Activated T-helper 2 cell treated with anti-CD3 and anti-CD28 coated beads, Interferon-gamma antibody, Interleukin-2, Interleukin-4, amounts not matched to agents 10 μg/mL and 5 μg/mL and 100 μg/mL, durations not matched to agents 14 hours and 24 hours and 36 hours (primary cell): ENCODE data around the gene RNU4-1. TPM values are rescaled to one million over a fixed set of nuclear protein-coding genes. Genes with fewer than 3 reads are reported as not detected.
"Not testable (repeated sequence)": the region's sequence is repeated elsewhere in the genome, so short reads cannot be mapped to it uniquely, and the experiment has no call there.

Experiments used
- DNase-seq: peaks from one replicate; pipeline ENCODE4 v3.0.0; 2021; ENCODE audit warnings: low spot score
- H3K27ac Mint-ChIP-seq: one replicate; pipeline ENCODE4 v1.8.0; 2021; ENCODE audit warnings: mixed read lengths
- H3K27me3 Mint-ChIP-seq: one replicate; pipeline ENCODE4 v1.8.0; 2021; ENCODE audit warnings: low read depth, mixed read lengths
- H3K36me3 Mint-ChIP-seq: one replicate; pipeline ENCODE4 v1.8.0; 2021; ENCODE audit warnings: low read depth, mixed read lengths
- H3K4me1 Mint-ChIP-seq: one replicate; pipeline ENCODE4 v1.8.0; 2021; ENCODE audit warnings: low read depth, mixed read lengths
- H3K4me3 Mint-ChIP-seq: one replicate; pipeline ENCODE4 v1.8.0; 2021; ENCODE audit warnings: low read depth, mild to moderate bottlenecking, moderate library complexity, mixed read lengths
- H3K9me3 Mint-ChIP-seq: one replicate; pipeline ENCODE4 v1.8.0; 2021; ENCODE audit warnings: mixed read lengths
- intact Hi-C: fragments of 100-400 bp; cut with micrococcal nuclease; formaldehyde crosslinking; loops from one replicate; pipeline ENCODE4 v1.15.1; 2023
- total RNA-seq: library from RNA; stranded (reverse); gene quantifications from 2 replicates; pipeline ENCODE4 v1.2.3, GENCODE V29; 2022

RNU4-1 gene
- total RNA-seq, 1 donor from 2014 or later: 2,603 TPM

GRCh38 chr12:120249266-120249874 is 43.7 kb downstream of the RNU4-1 start:
- DNase-seq: no peak
- Mint-ChIP-seq H3K27ac (peak overlapping the region; percentile 30), H3K9me3 (no peaks in the 10 kb centered on the region), H3K36me3 (peaks cover 35% of the 10 kb centered on the region), H3K4me1 (peaks cover 64% of the 10 kb centered on the region), H3K4me3 (no peak overlapping the region), H3K27me3 (no peaks in the 10 kb centered on the region)
- intact Hi-C loops: loop anchor here (2.0 kb wide), 1 partner anchor 13 kb away; no protein-coding TSS in a partner anchor

GRCh38 chr12:120247621-120248030 is 45.4 kb downstream of the RNU4-1 start:
- Mint-ChIP-seq H3K9me3 (no peaks in the 10 kb centered on the region), H3K4me3 (no peak overlapping the region), H3K27me3 (no peaks in the 10 kb centered on the region), H3K4me1 (peaks cover 61% of the 10 kb centered on the region), H3K27ac (no peak overlapping the region), H3K36me3 (peaks cover 39% of the 10 kb centered on the region)
- DNase-seq: no peak
- intact Hi-C loops: loop anchor here (2.0 kb wide), 1 partner anchor 15 kb away; no protein-coding TSS in a partner anchor

DNA sequence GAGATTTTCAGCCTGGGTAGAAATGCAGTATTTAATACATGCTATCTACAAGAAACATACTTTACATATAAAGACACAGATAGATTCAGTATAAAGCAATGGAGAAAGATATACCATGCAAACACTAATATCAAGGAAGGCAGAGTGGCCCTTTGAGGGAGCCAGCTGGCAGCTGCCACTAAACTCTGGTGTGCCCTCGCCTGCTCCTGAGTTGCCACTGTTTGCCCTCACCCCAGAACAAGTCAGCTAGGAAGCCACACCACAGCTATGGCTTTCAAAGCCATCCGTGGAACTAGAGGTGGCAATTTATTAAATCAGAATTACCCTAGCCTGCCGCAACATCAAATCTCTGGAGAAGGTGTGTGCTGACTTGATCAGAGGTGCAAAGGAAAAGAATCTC is 45.9 kb downstream of the RNU4-1 start:
- no peak for DNase-seq
- no peak overlapping the region for H3K4me3 Mint-ChIP-seq
- no peaks in the 10 kb centered on the region for H3K9me3 Mint-ChIP-seq
- no peaks in the 10 kb centered on the region for H3K27me3 Mint-ChIP-seq
- no peak overlapping the region for H3K27ac Mint-ChIP-seq
- peaks cover 38% of the 10 kb centered on the region for H3K36me3 Mint-ChIP-seq
- intact Hi-C loops: no loop called here
- H3K4me1 Mint-ChIP-seq: peaks cover 56% of the 10 kb centered on the region

- H3K27me3 Mint-ChIP-seq, H3K4me3 Mint-ChIP-seq, H3K27ac Mint-ChIP-seq, intact Hi-C loops, H3K9me3 Mint-ChIP-seq, DNase-seq: not testable (repeated sequence)
- H3K4me1 Mint-ChIP-seq: peaks cover 52% of the 10 kb centered on the region
- H3K36me3 Mint-ChIP-seq: peaks cover 36% of the 10 kb centered on the region
Observed at GRCh38 chr12:120246705-120247104, 46.3 kb downstream of the RNU4-1 start.

Other genes with a start within 250 kb of the RNU4-1 start
- 86.5 and 87.0 TPM in 2 replicates for gene RAB35, start 176.5 kb downstream of the RNU4-1 start, total RNA-seq
- gene GCN1, start 98.5 kb downstream of the RNU4-1 start, total RNA-seq: 165 and 176 TPM in 2 replicates
- gene RPLP0, start 92.1 kb downstream of the RNU4-1 start, total RNA-seq: 2,950 and 3,019 TPM in 2 replicates
- 44.4 and 45.4 TPM in 2 replicates for gene PXN, start 27.5 kb downstream of the RNU4-1 start, total RNA-seq
- 5,714 and 6,075 TPM in 2 replicates for gene RNU4-2, start 1.3 kb downstream of the RNU4-1 start, total RNA-seq
- gene SIRT4, start 9.1 kb upstream of the RNU4-1 start, total RNA-seq: 2.0 and 2.2 TPM in 2 replicates
- not detected in 2 replicates for gene PLA2G1B, start 34.5 kb upstream of the RNU4-1 start, total RNA-seq
- 1.4 and 3.5 TPM in 2 replicates for gene MSI1, start 75.9 kb upstream of the RNU4-1 start, total RNA-seq
- 328 and 333 TPM in 2 replicates for gene COX6A1, start 144.9 kb upstream of the RNU4-1 start, total RNA-seq
- gene TRIAP1, start 153.1 kb upstream of the RNU4-1 start, total RNA-seq: 36.8 TPM in 2 replicates
- gene GATC, start 153.2 kb upstream of the RNU4-1 start, total RNA-seq: 30.4 and 38.0 TPM in 2 replicates
- 248 and 251 TPM in 2 replicates for gene SRSF9, start 176.5 kb upstream of the RNU4-1 start, total RNA-seq
- 323 and 329 TPM in 2 replicates for gene DYNLL1, start 202.9 kb upstream of the RNU4-1 start, total RNA-seq
- 29.3 and 29.9 TPM in 2 replicates for gene COQ5, start 235.9 kb upstream of the RNU4-1 start, total RNA-seq
- gene RNF10, start 241.1 kb upstream of the RNU4-1 start, total RNA-seq: 177 and 200 TPM in 2 replicates